Stimulated activated CD8-positive, alpha-beta memory T cell treated with anti-CD3 and anti-CD28 coated beads, Interleukin-15, amount 100 ng/mL, for 48 hours (primary cell): ENCODE measurements around the gene FGD6.

Experiments used
- DNase-seq, 2 donors: peaks; one replicate each; pipeline ENCODE4 v3.0.0-alpha.2; 2020; ENCODE audit warnings: low read depth in 2 of 2

FGD6 gene

GRCh38 chr12:95085612-95086011, 131.7 kb downstream of the FGD6 start:
- no peak for DNase-seq

DNA sequence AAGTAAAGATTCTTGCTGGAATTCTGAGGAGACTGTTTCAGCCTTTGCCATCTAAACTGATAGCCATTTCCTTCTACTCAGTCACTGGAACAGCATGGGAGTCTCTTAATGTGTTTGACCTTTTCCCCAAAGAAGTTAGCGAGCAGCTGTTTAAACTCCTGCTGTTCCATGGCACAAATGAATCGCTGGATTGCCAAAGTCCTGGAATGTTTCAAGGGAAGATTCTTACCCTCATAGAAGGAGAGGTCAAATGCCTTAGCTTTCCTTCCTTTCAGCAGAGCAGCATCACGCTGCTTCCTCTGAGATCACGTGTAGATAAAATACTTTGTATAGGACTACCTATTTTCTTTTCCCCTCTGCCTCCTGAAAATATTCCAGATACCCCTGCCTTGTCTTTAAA, 133.3 kb downstream of the FGD6 start:
- no peak for DNase-seq

- DNase-seq, result no peak
Observed at GRCh38 chr12:95083471-95083870, 133.8 kb downstream of the FGD6 start.

- DNase-seq, result no peak
Observed at GRCh38 chr12:95077341-95077740, 139.9 kb downstream of the FGD6 start.

GRCh38 chr12:95074766-95075165, 142.5 kb downstream of the FGD6 start:
- no peak for DNase-seq

DNA sequence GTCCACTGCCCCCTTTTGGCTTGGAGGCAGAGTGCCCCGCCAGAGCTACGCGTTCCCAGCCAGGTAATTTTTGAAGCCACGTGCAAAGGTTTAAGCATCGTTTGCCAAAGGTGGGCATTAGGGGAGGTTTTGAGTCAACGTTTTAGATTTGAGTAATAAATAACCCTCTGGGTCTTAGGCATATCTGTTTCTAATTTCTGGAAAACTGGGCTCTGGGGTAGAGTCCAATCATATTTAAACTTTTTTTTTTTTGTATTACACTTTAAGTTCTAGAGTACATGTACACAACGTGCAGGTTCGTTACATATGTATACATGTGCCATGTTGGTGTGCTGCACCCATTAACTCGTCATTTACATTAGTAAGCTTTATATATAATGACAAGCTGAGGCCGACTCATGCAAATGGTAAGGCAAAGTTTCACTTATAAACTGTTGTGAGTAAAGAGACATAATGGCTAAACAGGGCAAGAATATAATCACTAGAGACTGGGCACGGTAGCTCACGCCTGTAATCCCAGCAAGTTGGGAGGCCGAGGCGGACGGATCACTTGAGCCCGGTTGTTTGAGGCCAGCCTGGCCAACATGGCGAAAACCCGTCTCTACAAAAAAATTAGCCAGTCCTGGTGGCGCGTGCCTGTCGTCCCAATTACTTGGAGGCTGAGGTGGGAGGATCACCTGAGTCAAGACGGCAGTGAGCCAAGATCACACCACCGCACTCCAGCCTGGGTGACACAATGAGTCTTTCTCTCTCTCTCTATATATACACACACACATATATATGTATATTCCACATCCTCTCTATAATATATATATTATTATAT, 143.4 kb downstream of the FGD6 start:
- DNase-seq, result no peak

DNA sequence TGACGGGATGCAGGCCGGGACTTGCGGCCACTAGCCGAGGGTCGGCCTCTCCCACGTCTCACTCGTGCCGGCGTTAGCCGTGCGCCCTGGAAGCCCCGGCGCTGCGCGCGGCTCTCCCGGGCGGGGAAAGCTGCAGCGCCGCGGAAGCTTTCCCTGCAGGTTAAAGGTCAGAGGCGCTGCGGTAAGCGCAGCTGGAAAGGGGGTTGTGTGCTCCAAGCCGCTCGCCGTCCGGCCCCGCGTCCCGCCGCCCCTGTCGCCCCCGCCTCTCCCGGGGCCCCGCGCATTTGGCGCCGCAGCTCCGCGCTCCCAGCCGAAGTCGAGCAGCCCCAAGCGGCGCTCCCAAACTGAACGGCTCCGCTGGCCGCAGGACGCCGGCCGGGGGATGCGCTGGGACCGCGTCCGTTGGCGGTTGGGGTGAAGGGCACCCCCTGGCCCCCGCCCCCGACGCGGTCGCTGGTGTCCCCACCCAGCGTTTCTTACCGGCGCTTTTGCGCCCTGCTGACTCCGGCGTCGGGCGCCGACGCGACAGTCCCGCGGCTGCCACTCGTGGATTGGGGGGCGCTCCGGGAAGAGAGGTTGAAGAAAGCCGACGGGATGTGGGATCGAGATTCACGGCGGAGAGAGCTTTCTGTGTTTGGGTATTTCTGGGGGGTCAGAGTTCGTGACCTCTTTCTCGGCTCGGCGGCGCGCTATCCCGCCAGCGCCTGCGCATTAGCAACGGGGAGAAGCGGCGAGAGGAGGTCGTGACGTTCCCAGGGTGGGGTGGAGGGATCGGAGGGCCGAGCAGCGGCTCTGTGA, 144.2 kb downstream of the FGD6 start, which contains the start of gene NR2C1:
Gene NR2C1, minus strand, starts transcription at position 719 of the 798 bp plus-strand sequence. CDS start 6,234 bp downstream, outside the sequence.
- DNase-seq, result peak; percentile 89 to 90

DNA sequence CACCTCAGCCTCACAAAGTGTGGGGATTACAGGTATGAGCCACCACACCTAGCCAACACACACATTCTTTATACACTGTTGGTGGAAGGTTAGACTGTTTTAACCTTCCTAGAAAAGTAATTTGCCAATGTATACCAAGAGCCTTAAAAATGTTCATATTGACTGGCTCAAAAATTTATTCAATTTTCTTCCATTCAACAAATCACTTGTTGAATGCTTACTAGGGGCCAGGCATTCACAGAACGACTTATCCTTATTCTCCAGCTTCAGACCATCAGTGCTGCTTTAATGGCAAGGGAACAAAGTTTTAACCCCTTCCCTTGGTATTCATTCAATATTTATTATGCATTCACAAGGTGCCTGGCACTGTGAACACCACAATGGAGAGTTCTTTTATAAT, 146.9 kb downstream of the FGD6 start:
- DNase-seq, result no peak

DNA sequence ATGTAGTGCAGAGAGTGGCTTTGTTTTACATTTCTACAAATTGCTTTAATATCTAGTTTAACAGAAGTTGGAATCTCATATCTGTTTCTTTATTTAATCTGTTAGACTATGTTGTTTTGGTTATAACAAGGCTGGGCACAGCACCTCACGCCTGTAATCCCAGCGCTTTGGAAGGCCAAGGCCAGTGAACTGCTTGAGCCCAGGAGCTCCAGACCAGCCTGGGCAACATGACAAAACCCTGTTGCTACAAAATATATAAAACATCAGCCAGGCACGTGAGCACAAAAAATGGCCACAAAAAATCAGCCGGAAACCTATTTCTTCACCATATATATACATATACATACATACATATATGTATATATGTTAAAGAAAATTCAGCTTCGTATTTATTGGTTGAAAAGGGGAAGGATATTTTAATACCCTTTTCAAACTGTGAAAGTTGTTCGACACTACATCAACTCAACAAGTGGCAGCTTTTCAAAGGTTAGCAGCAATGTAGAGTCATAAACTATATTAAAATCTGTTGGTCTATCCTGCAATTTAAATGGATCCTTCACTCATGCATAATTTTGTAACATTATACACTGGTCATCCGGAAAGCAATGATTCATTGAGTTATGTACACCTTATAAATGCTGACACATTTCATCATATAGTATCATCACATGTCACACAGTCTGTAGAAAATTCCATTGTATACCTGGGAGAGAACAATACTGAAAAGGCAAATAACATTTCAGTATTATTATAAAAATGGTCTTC, 151.0 kb downstream of the FGD6 start:
- DNase-seq, result no peak

- DNase-seq, result no peak
Observed at GRCh38 chr12:95060951-95061350, 156.3 kb downstream of the FGD6 start.

DNA sequence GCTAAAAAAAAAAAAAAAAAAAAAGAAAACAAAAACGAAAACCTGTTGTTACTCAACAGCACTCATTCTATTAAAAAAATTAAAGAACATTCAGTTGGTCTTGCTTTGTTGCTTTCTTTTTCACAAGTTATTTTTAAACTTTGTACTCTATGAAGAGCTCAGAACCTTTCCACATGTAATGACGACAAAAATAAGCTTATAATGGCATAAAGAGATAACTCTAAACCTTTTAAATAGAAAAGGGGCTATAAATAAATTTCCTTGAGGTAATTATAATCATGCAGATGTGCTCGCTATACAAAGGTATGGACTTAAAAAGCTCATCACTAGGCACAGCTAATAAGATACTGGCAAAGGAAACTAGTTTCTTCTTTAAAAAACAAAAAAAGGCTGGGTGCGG, 157.3 kb downstream of the FGD6 start:
- no peak for DNase-seq

DNA sequence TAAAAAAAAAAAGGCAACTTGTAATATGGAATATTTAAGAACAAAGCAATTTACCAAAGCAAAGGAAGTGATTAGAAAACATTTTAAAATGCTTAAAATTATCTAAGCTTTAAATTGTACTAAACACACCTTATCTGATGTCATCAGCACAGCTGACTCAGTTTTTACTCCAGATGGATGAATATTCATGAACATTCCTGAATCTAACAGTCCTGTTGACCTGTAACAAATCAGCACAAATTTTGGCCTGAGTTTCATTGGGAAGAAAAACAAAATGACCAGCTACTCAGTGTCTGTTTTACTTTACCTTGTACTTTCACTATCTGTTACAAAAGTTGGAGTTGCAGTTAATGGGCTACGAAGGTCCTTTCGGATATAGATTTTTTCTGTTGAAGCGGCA, 159.8 kb downstream of the FGD6 start:
- no peak for DNase-seq

- DNase-seq, result no peak
Observed at GRCh38 chr12:95055057-95055456, 162.2 kb downstream of the FGD6 start.

DNA sequence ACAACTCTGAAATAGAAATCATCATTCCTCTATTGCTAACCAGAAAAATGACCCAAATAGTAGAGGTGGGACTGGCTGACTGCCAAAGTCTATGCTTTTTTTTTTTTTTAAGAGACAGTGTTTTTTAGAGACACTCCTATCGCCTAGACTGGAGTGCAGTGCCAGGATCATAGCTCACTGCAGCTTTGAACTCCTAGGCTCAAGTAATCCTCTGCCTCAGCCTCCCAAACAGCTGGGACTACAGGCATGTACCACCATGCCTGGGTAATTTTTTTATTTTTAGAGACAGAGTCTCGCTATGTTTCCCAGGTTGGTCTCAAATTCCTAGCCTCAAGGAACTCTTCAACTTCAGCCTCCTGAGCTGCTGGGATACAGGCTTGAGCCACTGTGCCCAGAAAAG, 163.1 kb downstream of the FGD6 start:
- no peak for DNase-seq

DNA sequence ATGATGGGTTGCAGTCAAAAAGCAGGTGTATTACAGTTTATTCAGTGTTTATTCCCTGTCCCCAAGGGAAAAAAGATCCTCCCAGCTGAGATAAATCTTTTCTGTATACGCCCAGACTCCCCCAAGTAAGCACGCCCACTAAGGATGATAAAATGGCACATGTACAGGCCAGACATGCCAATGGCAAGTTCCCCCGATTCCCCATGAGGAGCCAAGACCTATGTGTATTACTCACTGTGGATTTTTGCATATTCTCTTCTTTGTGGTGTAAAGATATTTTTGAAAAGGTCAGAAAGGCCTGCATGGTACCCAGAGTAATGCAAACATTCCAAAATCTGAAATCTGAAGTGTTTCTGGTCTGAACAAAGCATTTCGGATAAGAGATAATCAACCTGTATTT, 166.0 kb downstream of the FGD6 start:
- no peak for DNase-seq

GRCh38 chr12:95037906-95038305, 179.4 kb downstream of the FGD6 start:
- no peak for DNase-seq

DNA sequence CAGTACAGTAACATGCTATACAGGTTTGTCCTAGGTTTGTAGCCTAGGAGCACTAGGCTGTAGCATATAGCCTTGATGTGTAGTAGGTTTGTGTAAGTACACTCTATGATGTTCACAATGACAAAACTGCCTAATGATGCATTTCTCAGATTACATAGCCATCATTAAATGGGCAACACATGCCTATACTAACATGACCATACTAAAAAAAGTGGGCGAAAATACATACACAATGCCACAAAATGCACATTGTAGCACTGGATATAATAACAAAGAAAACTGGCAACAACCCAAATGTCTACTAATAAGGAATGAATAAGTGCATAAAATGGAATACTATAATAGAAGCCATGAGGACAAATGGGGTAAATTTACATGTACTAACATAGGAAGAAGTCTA, 182.5 kb downstream of the FGD6 start:
- DNase-seq, result no peak
